Urinary bladder (tissue), 4 donors: ENCODE results near the gene TEX101. TPM values are rescaled to one million over a fixed set of nuclear protein-coding genes. Genes with fewer than 3 reads are reported as not detected.

ENCODE experiments used
- DNase-seq: peaks from one replicate; pipeline ENCODE4 v3.0.0-alpha.2; 2015; ENCODE audit errors: extremely low spot score
- H3K27ac ChIP-seq: one replicate; pipeline ENCODE4 v1.5.1; 2013; ENCODE audit warnings: low read depth, mild to moderate bottlenecking, moderate library complexity
- H3K36me3 ChIP-seq: one replicate; pipeline ENCODE4 v1.6.1; 2013; ENCODE audit warnings: mild to moderate bottlenecking, moderate library complexity; ENCODE audit not compliant: insufficient read depth
- H3K4me1 ChIP-seq: one replicate; pipeline ENCODE4 v1.6.1; 2013; ENCODE audit warnings: mild to moderate bottlenecking, moderate library complexity; ENCODE audit not compliant: insufficient read depth
- H3K4me3 ChIP-seq: one replicate; pipeline ENCODE4 v1.5.1; 2013; ENCODE audit warnings: low read depth, low read length
- WGBS: extraction: QIAGEN DNeasy Blood & Tissue Kit; methylation state at CpG from one replicate; pipeline ENCODE4 v1.1.7; 2013; 5-methylcytosine and 5-hydroxymethylcytosine counted together
- polyA plus RNA-seq: library from polyadenylated mRNA; stranded (reverse); fragments of 200-250 nt; gene quantifications from one replicate; pipeline ENCODE4 v1.2.3, GENCODE V29; 2013
- total RNA-seq: library from RNA; depleted of rRNA; stranded (reverse); fragments of >200 nt; gene quantifications from one replicate; pipeline ENCODE4 v1.2.3, GENCODE V29; 2014
- donor health status: healthy with polysubstance abuse.
- donor health status: healthy.

The TEX101 gene
- total and polyA plus RNA-seq, 2 donors, result not detected

DNA sequence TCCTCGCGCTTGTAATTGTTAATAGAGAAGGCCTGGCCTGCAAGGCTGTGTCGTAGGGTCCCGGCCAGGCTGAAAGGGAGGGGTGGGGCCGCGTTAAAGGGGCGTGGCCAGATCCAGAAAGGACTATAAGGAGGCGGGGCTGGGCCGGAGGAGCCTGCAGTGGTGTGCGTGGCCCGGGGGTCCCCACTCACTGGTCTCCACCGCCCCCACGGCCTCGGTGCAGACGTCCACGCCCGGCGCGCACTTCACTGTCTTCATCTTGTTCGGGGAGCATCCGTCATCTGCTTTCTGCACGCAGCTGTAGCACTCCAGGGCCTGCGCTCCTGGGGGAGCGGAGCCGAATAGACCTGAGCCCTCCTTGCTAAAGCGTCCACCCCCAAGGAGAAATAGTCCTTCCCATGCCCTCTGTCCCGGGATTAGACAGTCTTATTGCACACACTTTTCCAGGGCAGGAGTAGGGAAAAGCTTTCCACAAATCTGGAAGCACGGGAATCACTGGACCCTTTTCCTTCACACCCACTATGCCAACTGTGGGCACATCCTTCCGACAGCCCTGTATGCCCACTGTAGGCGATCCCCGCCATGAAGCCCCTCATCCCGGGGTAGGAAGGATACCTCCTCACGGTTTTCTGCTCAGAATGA lies 49.6 kb downstream of the TEX101 start:
- DNase-seq, result no peak
- Histone ChIP-seq H3K4me1 (no peaks in the 10 kb centered on the region), H3K36me3 (no peaks in the 10 kb centered on the region), H3K27ac (peak overlapping the region; percentile 80), H3K4me3 (peak overlapping the region; percentile 48)
- 10% methylated on average over 33 of the region's 33 CpGs for WGBS

DNA sequence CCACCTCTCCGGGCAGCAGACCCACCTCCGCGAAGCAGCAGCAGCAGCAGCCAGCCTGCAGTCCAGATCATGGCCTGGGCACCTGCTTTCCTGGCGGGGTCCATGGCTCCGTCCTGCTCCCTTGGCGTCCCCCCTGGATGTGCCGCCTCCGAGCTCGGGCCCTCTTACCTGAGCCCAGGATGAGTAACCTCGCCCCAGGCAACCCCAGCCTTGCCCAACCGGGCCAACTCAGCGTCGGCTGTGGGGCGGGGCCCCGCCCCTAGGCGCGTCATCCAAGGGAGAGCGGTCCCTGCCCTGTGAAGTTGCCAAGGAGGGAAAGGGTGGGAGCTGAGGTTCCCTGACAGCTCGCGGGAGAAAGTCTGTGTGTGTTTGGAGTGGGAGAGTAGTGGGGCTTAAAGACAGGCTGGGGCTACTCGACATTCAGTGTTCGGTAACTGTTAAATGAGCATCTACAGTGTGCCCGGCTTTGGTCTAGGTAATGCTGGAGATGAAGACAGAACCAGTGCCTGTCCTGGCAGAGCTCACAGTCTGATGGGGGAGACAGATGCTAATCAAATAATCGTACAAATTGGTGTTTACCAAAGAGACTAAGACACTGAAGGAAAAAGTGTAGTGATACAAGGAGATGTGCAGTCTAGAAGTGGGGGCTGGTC lies 50.9 kb downstream of the TEX101 start, which contains the start of gene LYPD3:
Gene LYPD3 (minus strand): TSS at position 141 of the 653 bp plus-strand sequence. CDS start 37 bp downstream, at position 104.
- DNase-seq, result no peak
- H3K4me3 ChIP-seq, result peak within 1 kb of the TSS; percentile 48
- H3K36me3 ChIP-seq, result no peaks in the 10 kb centered on the region
- WGBS, result 21% methylated on average over 24 of the region's 24 CpGs
- H3K27ac ChIP-seq, result peak within 1 kb of the TSS; percentile 11
- no peaks in the 10 kb centered on the region for H3K4me1 ChIP-seq

DNA sequence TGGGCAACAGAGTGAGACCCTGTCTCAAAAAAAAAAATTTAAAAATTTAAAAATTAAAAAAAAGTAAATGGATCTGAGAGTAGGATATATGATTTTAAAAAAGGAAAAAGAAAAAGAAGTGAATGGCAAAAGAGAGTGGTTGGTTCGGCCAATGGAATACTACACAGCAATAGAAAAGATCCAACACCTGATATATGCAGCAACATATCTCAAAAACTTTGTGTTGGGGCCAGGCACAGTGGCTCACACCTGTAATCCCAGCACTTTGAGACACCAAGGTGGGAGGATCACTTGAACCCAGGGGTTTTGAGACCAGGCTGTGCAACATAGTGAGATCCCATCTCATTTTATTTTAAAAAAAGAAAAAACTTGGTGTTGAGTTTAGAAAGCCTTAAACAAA lies 52.1 kb downstream of the TEX101 start:
- no peaks in the 10 kb centered on the region for H3K36me3 ChIP-seq
- no peak for DNase-seq
- no peaks in the 10 kb centered on the region for H3K4me1 ChIP-seq
- no peak overlapping the region for H3K27ac ChIP-seq
- WGBS, result 92% methylated on average over 1 of the region's 1 CpG
- no peak overlapping the region for H3K4me3 ChIP-seq

DNA sequence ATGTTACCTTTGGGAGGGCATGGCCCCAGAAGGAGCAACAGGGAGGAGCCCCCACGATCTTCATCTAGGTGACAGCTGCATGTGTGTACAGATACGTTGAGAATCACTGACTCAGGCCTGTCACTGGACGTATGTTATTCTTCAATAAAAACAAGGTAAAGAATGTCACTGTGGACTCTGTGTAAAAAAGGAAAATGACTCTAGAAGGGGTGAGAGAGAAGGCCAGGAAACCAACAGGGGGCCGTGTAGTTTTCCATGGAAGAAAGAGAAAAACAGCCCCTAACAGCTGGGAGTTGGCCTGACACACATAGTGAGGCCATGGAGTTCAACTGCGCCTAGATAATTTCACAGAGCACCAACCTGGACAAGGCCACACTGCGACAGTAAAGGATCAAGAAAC lies 52.6 kb downstream of the TEX101 start:
- Histone ChIP-seq H3K4me3 (no peak overlapping the region), H3K27ac (peak overlapping the region; percentile 3), H3K36me3 (no peaks in the 10 kb centered on the region), H3K4me1 (no peaks in the 10 kb centered on the region)
- DNase-seq, result no peak
- 78% methylated on average over 6 of the region's 6 CpGs for WGBS

DNA sequence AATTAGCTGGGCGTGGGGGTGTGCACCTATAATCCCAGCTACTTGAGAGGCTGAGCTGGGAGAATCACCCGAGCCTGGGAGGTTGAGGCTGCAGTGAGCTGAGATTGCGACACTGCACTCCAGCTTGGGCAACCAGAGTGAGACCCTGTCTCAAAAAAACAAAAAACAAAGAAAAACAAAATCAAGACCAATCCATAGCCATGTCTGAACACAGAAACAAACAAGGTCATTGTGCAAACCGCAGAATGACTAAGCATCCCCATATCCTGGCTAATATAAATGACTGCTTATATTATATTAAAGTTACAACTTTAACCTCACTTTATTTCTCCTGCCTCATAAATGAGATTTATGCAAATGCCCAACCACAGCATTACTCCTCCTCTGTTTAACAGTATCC lies 53.0 kb downstream of the TEX101 start:
- no peak overlapping the region for H3K4me3 ChIP-seq
- no peaks in the 10 kb centered on the region for H3K36me3 ChIP-seq
- DNase-seq, result no peak
- H3K4me1 ChIP-seq, result no peaks in the 10 kb centered on the region
- peak overlapping the region; percentile 3 for H3K27ac ChIP-seq
- 78% methylated on average over 4 of the region's 4 CpGs for WGBS

Other genes starting within 250 kb of the TEX101 start
- gene PSG5, start 228.4 kb upstream of the TEX101 start, total RNA-seq, result not detected
- gene PSG5, start 228.4 kb upstream of the TEX101 start, polyA plus RNA-seq, result not detected
- gene PSG4, start 209.3 kb upstream of the TEX101 start, total RNA-seq, result 0.11 TPM
- gene PSG4, start 209.3 kb upstream of the TEX101 start, polyA plus RNA-seq, result not detected
- gene PSG9, start 145.4 kb upstream of the TEX101 start, total RNA-seq, result not detected
- not detected for gene PSG9, start 145.4 kb upstream of the TEX101 start, polyA plus RNA-seq
- 3.0 TPM for gene CD177, start 61.2 kb upstream of the TEX101 start, total RNA-seq
- 0.22 TPM for gene CD177, start 61.2 kb upstream of the TEX101 start, polyA plus RNA-seq
- 2.8 TPM for gene LYPD3, start 50.7 kb downstream of the TEX101 start, total RNA-seq
- gene LYPD3, start 50.7 kb downstream of the TEX101 start, polyA plus RNA-seq, result 7.7 TPM
- 10.7 TPM for gene PHLDB3, start 89.9 kb downstream of the TEX101 start, total RNA-seq
- 12.4 TPM for gene PHLDB3, start 89.9 kb downstream of the TEX101 start, polyA plus RNA-seq
- gene ETHE1, start 112.3 kb downstream of the TEX101 start, total RNA-seq, result 27.6 TPM
- gene ETHE1, start 112.3 kb downstream of the TEX101 start, polyA plus RNA-seq, result 60.1 TPM
- 0.42 TPM for gene ZNF575, start 118.3 kb downstream of the TEX101 start, total RNA-seq
- 2.3 TPM for gene ZNF575, start 118.3 kb downstream of the TEX101 start, polyA plus RNA-seq
- 8.7 TPM for gene XRCC1, start 160.6 kb downstream of the TEX101 start, total RNA-seq
- gene XRCC1, start 160.6 kb downstream of the TEX101 start, polyA plus RNA-seq, result 25.4 TPM
- gene PINLYP, start 160.9 kb downstream of the TEX101 start, total RNA-seq, result 11.4 TPM
- gene PINLYP, start 160.9 kb downstream of the TEX101 start, polyA plus RNA-seq, result 14.6 TPM
- 26.2 TPM for gene IRGQ, start 181.2 kb downstream of the TEX101 start, total RNA-seq
- 5.9 TPM for gene IRGQ, start 181.2 kb downstream of the TEX101 start, polyA plus RNA-seq
- 5.1 TPM for gene ZNF576, start 181.7 kb downstream of the TEX101 start, total RNA-seq
- gene ZNF576, start 181.7 kb downstream of the TEX101 start, polyA plus RNA-seq, result 19.2 TPM
- not detected for gene SRRM5, start 197.2 kb downstream of the TEX101 start, total RNA-seq
- 0.23 TPM for gene SRRM5, start 197.2 kb downstream of the TEX101 start, polyA plus RNA-seq
- 27.4 TPM for gene ZNF428, start 204.7 kb downstream of the TEX101 start, total RNA-seq
- 51.5 TPM for gene ZNF428, start 204.7 kb downstream of the TEX101 start, polyA plus RNA-seq
- gene CADM4, start 225.0 kb downstream of the TEX101 start, total RNA-seq, result 8.7 TPM
- gene CADM4, start 225.0 kb downstream of the TEX101 start, polyA plus RNA-seq, result 13.3 TPM